ENCODE data around the gene ZNF860.

DNA sequence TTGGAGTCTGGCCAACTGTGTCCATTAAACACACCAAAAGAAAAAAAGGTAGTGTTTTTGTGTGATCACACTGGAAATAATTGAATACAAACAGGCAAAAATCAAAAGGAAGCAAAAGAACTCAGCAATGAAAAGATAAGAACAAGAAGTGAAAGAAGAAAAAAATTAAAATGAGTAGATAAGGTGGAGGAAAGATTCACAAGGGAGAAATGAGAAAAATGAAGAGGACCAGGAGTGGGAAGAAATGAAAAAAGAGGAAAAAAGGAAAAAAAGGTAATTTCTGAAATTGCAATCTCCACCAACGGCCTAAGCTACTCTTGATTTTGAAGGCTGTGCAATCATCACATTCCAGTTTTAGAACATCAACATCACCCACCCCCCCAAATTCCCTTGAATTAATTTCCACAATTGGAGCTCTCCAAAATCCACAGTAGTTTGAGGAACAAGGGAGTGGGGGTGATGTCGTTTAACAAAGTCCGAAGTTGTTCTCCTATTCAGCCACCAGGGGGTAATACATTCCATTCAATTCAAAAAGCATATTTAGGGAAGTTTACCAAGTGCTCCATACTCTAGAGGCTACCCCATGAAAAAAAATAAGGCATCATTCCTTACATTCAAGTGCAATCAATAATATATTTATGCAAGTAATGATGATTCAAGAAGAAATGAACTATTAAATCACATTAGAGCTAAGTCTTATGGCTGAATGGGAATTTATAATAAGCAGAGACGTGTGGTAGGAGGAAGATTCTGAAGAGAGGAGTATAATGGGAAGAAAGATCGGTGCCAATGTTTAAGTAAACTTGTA, 37.4 kb downstream of the ZNF860 start:
- TF ChIP-seq POLR2AphosphoS5 (IDR thresholded peaks at IDR 0.05; ENCODE audit: low read depth, low read length) (no peak), TAF1 (IDR thresholded peaks at IDR 0.05; ENCODE audit: borderline replicate concordance, insufficient read depth, low read length) (no peak), SIN3A (IDR thresholded peaks at IDR 0.05; ENCODE audit: borderline replicate concordance, insufficient read depth, low read length) (no peak), FOXP2 (optimal IDR thresholded peaks at IDR 0.05; ENCODE audit: borderline replicate concordance, extremely low read depth, extremely low read length, insufficient read depth) (no peak)
- TF ChIP-seq, protein P1, sequence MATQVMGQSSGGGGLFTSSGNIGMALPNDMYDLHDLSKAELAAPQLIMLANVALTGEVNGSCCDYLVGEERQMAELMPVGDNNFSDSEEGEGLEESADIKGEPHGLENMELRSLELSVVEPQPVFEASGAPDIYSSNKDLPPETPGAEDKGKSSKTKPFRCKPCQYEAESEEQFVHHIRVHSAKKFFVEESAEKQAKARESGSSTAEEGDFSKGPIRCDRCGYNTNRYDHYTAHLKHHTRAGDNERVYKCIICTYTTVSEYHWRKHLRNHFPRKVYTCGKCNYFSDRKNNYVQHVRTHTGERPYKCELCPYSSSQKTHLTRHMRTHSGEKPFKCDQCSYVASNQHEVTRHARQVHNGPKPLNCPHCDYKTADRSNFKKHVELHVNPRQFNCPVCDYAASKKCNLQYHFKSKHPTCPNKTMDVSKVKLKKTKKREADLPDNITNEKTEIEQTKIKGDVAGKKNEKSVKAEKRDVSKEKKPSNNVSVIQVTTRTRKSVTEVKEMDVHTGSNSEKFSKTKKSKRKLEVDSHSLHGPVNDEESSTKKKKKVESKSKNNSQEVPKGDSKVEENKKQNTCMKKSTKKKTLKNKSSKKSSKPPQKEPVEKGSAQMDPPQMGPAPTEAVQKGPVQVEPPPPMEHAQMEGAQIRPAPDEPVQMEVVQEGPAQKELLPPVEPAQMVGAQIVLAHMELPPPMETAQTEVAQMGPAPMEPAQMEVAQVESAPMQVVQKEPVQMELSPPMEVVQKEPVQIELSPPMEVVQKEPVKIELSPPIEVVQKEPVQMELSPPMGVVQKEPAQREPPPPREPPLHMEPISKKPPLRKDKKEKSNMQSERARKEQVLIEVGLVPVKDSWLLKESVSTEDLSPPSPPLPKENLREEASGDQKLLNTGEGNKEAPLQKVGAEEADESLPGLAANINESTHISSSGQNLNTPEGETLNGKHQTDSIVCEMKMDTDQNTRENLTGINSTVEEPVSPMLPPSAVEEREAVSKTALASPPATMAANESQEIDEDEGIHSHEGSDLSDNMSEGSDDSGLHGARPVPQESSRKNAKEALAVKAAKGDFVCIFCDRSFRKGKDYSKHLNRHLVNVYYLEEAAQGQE (IDR thresholded peaks at IDR 0.05; ENCODE audit: insufficient read depth in 1 of 2, low read depth in 2 of 2, low read length in 2 of 2): no peak

Data from PFSK-1 (cell line).